GM18508 (cell line): ENCODE measurements around the gene CFAP20.
A peak's percentile ranks its signal among the peaks of the same experiment; 100 is the strongest.

Experiments used
- ATAC-seq: cut with Tn5 transposase; IDR thresholded peaks from one replicate; pipeline ENCODE4 v1.9.1; 2021; ENCODE audit warnings: moderate number of reproducible peaks; ENCODE audit not compliant: insufficient read depth, unreplicated experiment

The CFAP20 gene

GRCh38 chr16:58125781-58126335, 3.3 kb downstream of the CFAP20 start:
- ATAC-seq = no peak

DNA sequence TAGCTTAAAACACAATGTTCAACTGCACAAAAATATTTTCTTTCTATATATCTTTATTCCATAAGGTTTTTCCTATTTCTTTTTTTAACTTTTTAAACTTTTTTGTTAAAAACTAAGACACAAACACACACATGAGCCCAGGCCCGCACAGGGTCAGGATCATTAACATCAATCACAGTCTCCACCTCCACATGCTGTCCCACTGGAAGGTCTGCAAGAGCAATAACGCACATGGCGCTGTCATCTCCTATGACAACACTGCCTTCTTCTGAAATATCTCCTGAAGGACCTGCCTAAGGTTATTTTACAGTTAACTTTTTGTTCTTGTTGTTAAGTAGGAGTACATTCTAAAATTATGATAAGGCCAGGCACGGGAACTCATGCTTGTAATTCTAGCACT, 4.1 kb downstream of the CFAP20 start:
- ATAC-seq = no peak

- no peak for ATAC-seq
Measured at GRCh38 chr16:58124601-58124915, 4.6 kb downstream of the CFAP20 start.

- ATAC-seq = no peak
Measured at GRCh38 chr16:58123896-58124600, 5.1 kb downstream of the CFAP20 start.

DNA sequence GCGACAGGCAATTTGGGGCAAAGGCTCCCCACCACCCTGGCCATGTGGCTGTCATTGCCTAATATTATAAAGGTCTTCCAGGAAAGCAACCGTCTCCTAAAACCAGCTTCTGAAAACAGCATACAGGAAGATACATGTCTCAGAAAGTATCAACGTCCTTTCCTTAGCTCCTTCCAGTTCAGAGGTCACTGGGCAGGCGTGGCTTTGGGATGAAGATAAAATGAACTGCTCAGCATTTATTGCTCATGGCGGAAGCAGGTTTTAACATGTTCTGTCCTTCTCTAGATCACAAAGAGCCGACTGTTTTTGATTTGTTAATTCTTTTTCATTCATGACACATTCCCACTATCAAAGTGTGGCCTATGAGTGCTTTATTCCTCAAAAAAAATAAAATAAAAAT, 8.0 kb downstream of the CFAP20 start:
- no peak for ATAC-seq

GRCh38 chr16:58120234-58120633, 8.9 kb downstream of the CFAP20 start:
- no peak for ATAC-seq

GRCh38 chr16:58119509-58119845, 9.7 kb downstream of the CFAP20 start:
- ATAC-seq = no peak

DNA sequence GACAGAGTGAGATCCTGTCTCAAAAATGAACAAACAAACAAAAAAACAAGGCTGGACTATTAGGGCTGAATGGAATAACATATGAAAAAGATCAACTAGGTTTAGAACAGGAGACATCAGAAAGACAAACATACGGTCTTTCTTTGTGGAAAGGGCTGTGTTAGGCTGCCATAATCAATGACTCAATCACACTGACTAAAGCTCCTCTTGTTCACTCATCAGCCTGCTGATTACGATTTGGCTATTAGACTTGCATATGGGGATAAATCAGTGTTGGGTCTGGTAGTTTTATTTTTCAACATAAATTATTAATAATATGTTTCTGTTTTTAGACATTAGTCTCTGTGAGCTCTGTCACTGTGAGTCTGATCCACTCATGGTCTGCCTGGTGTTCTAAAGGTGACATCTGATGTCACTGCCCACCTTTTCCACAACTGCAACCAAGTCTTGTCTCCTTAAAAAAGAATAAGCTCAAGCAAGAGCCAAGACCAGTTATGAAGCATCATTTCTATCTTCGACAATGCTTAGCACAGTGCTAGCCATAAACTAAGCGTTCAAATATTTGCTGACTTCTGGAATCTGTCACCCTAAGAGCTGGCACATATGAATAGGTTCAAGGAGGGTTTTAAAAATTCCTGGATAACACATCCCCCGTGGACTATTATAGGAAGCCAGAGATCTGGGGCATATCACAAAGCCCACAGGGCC, 10.2 kb downstream of the CFAP20 start:
- no peak for ATAC-seq

DNA sequence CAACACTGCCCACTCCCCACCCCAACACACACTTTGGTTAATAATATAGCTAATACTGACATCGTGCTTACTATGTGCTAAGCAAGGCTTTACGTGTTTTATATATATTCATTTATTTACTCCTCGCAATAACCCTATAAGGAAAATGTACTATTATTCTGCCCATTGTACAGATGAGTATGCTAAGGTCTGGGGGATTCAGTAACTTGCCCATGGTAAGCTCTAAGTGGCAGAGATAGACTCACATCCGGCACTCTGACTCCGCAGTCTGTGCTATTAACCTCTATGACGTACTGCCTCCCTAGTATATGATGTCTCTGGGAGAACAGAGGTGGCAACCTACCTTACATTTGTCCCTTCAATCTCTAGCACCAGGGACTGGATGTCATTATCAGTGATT, 12.7 kb downstream of the CFAP20 start:
- no peak for ATAC-seq

DNA sequence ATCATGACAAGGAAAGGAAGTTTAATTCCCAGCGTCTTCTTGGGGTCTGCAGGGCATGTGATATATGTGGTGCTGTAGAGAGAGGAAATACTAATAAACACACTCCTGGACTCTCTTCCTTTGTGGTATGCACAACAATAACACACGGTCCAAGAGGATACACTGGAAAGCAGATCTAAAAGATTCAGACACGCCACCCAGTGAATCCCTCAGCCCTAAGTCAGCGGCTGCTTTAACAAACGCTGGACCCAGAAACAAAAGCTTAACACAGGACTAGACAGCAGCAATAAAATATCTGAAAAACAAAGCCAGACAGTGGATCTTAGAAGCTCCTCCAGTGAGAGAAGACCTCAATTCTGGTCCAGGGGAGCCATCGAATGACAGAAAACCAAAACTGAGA, 13.1 kb downstream of the CFAP20 start:
- no peak for ATAC-seq

GRCh38 chr16:58114827-58115825, 14.1 kb downstream of the CFAP20 start:
- no peak for ATAC-seq

- ATAC-seq = no peak
Measured at GRCh38 chr16:58111302-58111627, 17.9 kb downstream of the CFAP20 start.

GRCh38 chr16:58110571-58111301, 18.4 kb downstream of the CFAP20 start:
- ATAC-seq = no peak

DNA sequence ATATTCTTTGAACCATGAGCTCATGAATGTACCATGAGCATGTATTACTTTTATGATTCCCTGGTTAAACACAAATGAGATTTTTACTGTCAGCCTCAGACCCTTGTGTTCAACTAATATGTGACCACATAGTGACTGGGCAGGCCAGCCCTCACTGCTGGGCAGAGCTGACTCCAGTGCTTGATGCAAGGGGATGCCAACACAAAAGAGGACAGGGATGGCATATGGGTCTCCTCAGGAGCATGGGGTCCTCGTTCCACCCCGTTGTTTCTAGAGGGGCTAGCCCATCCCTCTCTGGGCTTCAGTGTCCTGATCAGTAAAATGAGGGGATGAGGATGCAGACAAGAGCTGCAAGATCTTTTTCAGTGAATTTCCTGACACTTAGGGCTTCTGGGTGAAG, 19.3 kb downstream of the CFAP20 start:
- no peak for ATAC-seq

DNA sequence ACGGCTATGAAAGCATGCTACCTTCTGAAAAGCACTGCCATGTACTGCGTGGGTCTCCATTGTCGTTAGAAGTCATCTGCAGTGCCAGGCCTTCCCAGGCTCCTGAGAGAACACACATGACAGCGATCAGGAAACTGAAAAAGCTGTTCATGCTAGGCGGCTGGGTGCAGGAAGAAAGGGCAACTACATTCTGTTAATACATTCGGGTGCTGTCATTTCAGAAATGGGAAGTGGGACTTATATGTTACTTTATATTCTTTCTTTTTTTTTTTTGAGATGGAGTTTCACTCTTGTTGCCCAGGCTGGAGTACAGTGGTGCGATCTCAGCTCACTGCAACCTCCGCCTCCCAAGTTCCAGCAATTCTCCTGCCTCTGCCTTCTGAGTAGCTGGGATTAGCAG, 19.9 kb downstream of the CFAP20 start:
- ATAC-seq = peak; percentile 75

- ATAC-seq = no peak
Measured at GRCh38 chr16:58107709-58108108, 21.5 kb downstream of the CFAP20 start.

- no peak for ATAC-seq
Measured at GRCh38 chr16:58107228-58107627, 22.0 kb downstream of the CFAP20 start.

DNA sequence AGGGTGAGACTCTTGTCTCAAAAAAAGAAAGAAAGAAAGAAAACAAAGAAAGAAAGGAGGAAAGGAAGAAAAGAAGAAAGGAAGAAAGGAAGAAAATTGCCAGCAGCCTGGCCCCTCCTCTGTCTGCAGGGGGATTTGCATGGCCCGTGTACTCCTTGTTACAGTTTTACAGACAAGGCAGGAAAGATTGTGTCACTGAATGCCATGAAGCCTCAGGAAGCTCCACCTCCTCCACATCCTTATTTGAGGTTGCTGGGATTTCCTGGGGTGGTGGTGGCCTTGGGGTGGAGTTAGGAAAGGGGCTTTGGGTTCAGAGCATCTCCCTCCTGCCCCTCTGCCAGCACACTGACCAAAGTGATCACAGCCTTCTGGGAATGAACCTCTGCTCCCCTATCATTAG, 23.6 kb downstream of the CFAP20 start:
- ATAC-seq = no peak

GRCh38 chr16:58102665-58103392, 26.4 kb downstream of the CFAP20 start:
- ATAC-seq = peak; percentile 92

DNA sequence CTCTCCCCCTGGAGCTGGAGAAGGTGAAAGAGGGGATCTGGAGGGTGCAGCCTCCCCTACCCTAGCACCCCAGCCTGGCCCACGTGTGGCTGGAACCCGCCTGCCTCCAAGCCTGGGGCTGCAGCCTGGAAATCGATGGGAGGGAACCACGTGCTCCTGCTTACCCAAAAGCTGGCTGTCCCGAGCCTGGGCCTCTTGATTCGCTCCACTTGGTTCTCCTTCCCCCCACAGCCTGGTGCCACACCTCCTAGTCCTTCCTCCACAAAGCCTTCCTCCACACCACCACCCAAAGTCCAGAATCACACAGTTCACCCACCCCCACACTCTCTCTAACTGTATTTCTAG, 29.3 kb downstream of the CFAP20 start:
- no peak for ATAC-seq
